ENCODE results near the gene AATK.

Gene AATK, protein sequence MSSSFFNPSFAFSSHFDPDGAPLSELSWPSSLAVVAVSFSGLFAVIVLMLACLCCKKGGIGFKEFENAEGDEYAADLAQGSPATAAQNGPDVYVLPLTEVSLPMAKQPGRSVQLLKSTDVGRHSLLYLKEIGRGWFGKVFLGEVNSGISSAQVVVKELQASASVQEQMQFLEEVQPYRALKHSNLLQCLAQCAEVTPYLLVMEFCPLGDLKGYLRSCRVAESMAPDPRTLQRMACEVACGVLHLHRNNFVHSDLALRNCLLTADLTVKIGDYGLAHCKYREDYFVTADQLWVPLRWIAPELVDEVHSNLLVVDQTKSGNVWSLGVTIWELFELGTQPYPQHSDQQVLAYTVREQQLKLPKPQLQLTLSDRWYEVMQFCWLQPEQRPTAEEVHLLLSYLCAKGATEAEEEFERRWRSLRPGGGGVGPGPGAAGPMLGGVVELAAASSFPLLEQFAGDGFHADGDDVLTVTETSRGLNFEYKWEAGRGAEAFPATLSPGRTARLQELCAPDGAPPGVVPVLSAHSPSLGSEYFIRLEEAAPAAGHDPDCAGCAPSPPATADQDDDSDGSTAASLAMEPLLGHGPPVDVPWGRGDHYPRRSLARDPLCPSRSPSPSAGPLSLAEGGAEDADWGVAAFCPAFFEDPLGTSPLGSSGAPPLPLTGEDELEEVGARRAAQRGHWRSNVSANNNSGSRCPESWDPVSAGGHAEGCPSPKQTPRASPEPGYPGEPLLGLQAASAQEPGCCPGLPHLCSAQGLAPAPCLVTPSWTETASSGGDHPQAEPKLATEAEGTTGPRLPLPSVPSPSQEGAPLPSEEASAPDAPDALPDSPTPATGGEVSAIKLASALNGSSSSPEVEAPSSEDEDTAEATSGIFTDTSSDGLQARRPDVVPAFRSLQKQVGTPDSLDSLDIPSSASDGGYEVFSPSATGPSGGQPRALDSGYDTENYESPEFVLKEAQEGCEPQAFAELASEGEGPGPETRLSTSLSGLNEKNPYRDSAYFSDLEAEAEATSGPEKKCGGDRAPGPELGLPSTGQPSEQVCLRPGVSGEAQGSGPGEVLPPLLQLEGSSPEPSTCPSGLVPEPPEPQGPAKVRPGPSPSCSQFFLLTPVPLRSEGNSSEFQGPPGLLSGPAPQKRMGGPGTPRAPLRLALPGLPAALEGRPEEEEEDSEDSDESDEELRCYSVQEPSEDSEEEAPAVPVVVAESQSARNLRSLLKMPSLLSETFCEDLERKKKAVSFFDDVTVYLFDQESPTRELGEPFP (N-terminal part only)

DNA sequence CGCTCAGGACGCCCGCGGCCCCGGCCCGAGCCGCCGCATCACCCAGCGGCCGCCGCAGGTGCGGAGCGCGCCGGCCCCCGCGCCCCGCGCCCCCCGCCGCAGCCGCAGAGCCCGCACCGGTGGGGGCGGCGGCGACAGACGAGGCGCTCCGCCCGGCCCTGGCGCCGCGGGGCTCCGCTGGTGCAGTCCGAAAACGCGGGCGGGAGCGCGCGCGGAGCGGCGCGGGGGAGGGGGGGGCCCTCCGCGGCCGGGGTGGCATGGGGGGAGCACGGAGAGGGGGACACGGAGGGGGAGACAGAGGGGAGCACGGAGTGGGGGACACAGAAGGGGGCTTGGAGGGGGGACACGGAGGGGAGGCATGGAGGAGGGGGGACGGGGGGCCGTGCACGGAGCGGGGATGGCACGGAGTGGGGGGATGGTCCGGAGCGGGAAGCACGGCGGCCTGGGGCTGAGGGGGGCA lies at the start of gene AATK:
AATK (minus strand) TSS at position 189 of the 460 bp plus-strand sequence. CDS start 229 bp downstream, outside the sequence.
- no peak for TF ChIP-seq GATA1 (IDR thresholded peaks at IDR 0.05; ENCODE audit: low read depth, low read length)
- TF ChIP-seq POLR2A (IDR thresholded peaks at IDR 0.05; ENCODE audit: low read length): no peak
- no peak for DNase-seq

DNA sequence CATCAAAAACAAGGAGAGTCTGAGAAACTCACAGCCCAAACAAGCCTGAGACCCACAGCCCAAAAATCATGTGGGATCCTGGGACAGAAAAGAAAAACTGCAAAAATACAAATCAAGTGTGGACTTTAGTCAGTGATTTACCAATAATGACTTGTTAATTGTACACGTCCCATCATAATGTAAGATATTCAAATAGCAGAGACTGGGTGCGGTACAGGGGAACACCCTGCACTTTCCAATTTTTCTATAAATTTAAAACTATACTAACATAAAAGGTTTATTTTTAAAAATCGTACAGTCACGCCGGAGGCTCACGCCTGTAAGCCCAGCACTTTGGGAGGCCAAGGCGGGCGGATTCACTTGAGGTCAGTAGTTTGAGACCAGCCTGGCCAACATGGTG lies 48.0 kb upstream of the AATK start:
- TF ChIP-seq GATA1 (IDR thresholded peaks at IDR 0.05; ENCODE audit: low read depth, low read length) (no peak), POLR2A (IDR thresholded peaks at IDR 0.05; ENCODE audit: low read length) (no peak)
- no peak for DNase-seq

DNA sequence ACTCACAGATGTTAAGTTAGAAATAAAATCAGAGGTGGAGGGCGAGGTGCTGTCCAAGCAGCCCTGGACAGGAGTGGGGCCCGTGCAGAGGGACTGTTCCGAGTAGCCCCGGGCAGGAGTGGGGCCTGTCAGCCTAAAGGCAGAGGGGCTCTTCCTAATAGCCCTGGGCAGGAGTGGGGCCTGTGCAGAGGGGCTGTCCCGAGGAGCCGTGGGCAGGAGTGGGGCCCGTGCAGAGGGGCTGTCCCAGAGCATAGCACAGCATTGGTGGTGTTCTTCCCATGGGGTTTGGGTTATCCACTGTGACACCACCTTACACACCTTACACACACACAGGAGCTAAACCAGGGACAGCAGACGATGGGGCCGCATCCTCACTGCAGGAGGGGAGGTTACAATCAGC lies 46.3 kb upstream of the AATK start:
- no peak for DNase-seq
- TF ChIP-seq POLR2A (IDR thresholded peaks at IDR 0.05; ENCODE audit: low read length): no peak

DNA sequence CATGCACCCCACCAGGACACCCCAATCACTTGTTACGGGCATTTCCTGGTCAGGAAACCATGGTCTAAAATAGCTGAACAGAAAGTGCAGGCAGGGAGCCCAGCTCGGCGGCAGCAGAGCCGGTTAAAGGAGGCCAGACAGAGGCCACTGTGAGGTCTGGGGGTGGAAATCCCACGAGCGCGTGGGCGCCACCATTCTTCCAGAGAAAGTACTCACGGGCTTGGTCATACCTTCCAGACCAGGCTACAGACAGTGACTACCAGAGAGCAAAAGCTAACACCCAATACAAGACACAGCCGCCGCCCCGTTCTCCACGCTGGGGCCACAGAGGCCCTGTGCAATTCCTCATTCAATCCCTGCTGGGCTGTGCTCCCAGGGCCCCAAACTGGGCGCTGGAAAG lies 44.8 kb upstream of the AATK start:
- no peak for DNase-seq
- TF ChIP-seq POLR2A (IDR thresholded peaks at IDR 0.05; ENCODE audit: low read length): no peak

DNA sequence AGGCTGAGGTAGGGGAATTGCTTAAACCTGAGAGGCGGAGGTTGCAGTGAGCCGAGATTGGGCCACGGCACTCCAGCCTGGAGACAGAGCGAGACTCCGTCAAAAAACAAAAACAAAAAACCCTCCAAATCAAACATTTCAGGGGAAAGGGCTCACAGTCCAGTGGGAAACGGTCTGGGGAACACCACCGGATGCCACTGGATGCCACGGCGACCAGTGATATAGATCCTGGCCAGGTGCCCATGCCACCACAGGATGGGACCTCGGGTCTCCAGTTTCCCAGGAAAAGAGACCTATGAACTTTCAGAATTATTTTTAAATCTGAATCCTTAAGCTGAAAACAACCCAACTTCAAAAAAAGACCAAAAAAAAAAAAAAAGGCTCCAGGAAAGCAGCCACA lies 44.4 kb upstream of the AATK start:
- DNase-seq: no peak
- no peak for TF ChIP-seq GATA1 (IDR thresholded peaks at IDR 0.05; ENCODE audit: low read depth, low read length)
- TF ChIP-seq POLR2A (IDR thresholded peaks at IDR 0.05; ENCODE audit: low read length): no peak

DNA sequence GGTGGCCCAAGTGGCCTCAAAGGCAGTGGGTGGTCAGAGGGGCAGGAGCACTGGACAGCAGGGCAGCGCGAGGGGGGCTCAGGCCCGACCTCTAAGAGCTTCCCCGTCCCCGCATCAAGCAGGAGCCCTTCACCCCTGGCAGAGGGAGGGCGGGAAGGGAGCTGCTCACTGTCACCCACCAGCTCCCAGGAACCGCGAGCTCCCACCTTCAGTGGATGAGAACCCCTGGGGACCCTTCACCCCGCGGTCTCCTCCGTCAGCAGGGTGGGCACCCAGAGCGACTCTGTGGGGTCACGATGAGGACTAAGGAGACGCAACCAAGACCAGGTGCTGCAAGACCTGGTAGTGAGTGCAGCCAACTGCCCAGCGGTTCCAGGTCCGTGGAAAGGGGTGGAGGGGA lies 43.1 kb upstream of the AATK start:
- no peak for DNase-seq
- TF ChIP-seq POLR2A (IDR thresholded peaks at IDR 0.05; ENCODE audit: low read length) (no peak), GATA1 (IDR thresholded peaks at IDR 0.05; ENCODE audit: low read depth, low read length) (no peak)

DNA sequence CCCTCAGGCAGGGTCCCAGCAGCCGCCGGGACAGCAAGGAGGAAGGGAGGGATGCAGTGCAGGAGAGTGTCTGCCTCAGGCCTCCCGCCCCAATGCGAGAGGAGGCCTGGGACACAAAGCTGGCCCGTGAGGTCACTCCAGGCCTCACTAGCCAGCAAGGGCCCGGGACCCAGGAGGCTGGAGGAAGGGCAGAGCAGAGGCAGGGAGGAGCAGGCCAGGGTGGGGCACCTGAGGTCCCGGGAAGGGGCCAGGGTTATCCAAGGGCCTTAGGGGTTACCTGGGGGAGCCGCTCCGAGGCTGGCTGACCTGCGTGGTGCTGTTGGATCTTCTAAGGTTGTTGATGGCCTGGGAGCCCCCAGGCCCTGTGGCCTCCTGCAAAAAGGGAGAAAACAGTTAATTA lies 42.6 kb upstream of the AATK start:
- TF ChIP-seq GATA1 (IDR thresholded peaks at IDR 0.05; ENCODE audit: low read depth, low read length): no peak
- no peak for TF ChIP-seq POLR2A (IDR thresholded peaks at IDR 0.05; ENCODE audit: low read length)
- DNase-seq: no peak

DNA sequence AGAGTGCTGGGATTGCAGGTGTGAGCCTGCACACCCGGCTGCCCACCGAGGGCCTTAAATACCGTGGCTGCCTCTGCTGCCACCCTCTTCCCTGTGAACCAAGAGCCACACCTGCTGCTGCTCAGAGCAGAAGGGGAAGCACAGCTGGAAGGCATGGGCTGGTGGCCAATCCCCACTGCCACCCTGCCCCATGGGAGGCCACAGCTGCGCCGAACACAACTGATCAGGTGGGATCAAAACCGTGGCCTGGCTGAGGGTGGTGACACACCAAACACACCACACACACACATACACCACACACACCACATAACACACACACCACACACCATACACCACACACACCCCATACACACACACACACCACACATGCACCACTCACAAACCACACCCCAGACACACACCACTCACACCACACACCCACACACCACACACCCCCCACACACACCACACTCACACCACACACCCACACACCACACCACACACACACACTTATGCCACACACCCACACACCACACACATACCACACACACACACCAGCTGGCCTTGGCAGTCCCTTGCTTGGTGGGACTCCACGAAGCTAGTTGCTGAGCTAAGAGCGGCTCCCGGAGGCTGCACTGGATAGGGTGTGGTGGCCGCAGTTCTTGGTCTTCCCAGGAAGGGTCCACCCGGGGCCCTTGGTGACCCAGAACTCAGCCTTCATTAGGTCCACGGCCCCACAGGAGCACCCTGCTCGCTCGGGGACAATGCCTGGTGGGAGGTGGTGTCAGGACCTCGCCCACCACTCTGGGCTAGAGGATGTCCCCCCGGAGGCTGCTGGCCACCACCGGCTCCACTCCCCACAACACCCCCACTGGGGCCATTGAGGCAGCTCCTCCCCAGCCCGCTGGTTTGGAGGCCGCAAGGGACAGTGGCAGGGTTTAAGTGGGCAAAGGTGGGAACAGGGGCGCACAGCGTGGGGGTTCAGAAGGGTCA lies 41.9 kb upstream of the AATK start:
- no peak for TF ChIP-seq GATA1 (IDR thresholded peaks at IDR 0.05; ENCODE audit: low read depth, low read length)
- TF ChIP-seq POLR2A (IDR thresholded peaks at IDR 0.05; ENCODE audit: low read length): no peak
- DNase-seq: peak in 1 of 2 experiments; percentile 59

DNA sequence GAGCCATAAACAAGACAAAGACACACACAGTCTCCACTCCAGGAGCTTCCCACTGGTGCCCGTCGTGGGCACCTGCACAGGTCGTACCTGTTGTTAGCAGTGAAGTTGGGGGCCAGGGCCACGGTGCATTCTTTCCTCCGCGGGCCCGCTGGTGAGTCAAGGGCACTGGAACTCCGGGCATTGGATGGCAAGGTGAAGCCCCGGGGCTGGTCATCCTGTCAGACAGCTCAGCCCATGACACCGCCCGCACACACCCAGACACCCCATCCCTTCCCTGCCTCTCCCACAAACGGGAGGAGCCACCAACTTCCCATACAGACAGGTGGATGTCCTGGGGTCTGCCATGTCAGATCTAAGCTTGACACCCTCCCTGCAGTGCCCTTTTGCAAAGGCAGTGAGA lies 40.6 kb upstream of the AATK start:
- TF ChIP-seq GATA1 (IDR thresholded peaks at IDR 0.05; ENCODE audit: low read depth, low read length): no peak
- no peak for TF ChIP-seq POLR2A (IDR thresholded peaks at IDR 0.05; ENCODE audit: low read length)
- DNase-seq: no peak

DNA sequence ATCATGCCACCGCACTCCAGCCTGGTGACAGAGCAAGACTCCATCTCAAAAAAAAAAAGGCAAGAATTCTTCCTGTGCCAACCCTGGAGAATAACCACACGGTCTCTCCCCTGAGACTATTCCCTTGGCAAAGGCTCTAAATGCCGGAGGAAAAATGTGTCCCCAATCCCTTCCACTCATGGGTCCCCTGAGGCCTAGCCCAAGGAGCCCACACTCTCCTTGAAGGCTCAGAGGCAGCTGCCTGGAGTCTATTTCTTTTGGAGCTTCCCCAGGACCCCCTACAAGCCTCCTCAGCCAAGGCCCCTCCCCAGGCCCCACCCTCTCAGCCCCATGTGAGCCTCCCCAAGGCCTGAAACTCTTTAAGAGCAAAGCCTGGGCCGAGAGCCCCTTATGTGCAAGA lies 40.1 kb upstream of the AATK start:
- no peak for TF ChIP-seq GATA1 (IDR thresholded peaks at IDR 0.05; ENCODE audit: low read depth, low read length)
- no peak for TF ChIP-seq POLR2A (IDR thresholded peaks at IDR 0.05; ENCODE audit: low read length)
- DNase-seq: no peak

DNA sequence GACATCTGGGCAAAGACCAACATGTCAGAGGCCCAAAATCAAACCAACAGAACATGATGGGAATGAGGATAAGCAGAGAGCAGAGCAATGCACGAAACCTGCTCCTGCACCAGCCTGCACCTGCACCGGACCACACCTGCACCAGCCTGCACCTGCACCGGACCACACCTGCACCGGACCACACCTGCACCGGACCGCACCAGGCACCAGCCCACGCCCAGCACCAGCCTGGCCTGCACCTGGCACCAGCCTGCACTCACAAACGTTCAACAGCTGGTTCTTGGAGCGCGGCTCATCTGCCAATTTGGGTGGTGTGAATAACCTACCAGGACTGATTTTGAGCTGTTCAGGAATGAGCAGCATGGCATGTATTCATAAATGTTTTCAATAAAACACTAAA lies 38.6 kb upstream of the AATK start:
- no peak for TF ChIP-seq POLR2A (IDR thresholded peaks at IDR 0.05; ENCODE audit: low read length)
- no peak for TF ChIP-seq GATA1 (IDR thresholded peaks at IDR 0.05; ENCODE audit: low read depth, low read length)
- no peak for DNase-seq

DNA sequence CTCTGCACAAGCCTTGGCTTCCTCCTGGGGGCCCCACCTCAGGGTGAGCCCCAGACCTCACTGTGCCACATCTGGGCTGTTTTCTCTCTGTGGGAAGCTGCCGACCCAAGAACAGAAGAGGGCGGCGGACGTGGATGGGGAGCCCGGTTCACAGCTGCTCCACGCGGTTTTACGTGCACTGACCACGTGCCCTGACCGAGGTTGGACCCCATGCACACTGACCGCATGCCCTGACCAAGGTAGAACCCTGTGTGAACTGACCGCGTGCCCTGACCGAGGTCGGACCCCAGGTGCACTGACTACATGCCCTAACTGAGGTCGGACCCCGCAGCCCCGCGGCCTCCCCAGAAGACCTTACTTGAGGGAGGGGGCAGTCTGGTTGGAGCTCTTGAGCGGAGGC lies 37.1 kb upstream of the AATK start:
- no peak for TF ChIP-seq POLR2A (IDR thresholded peaks at IDR 0.05; ENCODE audit: low read length)
- TF ChIP-seq GATA1 (IDR thresholded peaks at IDR 0.05; ENCODE audit: low read depth, low read length): no peak
- no peak for DNase-seq

DNA sequence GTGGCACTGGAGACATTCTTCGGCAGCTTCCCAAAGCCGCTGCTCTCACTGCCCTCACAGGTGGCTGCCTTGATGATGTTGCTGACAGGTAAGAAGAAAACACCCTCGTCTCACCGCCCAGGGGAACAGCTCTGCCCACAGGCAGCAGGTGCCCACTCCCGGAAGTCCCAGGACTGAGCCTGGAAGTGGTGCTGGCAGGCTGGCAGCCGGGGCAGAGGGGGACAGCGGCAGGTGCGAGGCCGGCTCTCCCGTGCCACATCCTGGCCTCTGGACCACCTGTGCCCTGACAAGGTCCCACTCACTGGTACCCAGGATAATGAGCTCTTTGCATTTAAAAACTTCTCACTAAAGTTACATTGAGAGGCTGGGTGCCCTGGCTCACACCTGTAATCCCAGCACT lies 36.3 kb upstream of the AATK start:
- TF ChIP-seq GATA1 (IDR thresholded peaks at IDR 0.05; ENCODE audit: low read depth, low read length): no peak
- TF ChIP-seq POLR2A (IDR thresholded peaks at IDR 0.05; ENCODE audit: low read length): no peak

More for the DNA sequence above, 36.3 kb upstream of the AATK start:
- DNase-seq: no peak
